Hematopoietic multipotent progenitor cell treated with erythropoietin and hydrocortisone succinate and interleukin-3 and kit ligand, for 8 days (in vitro differentiated cells): Measurements from ENCODE around the gene ATP9B.
A peak's percentile ranks its signal among the peaks of the same experiment; 100 is the strongest.
"Not testable (repeated sequence)": the region's sequence is repeated elsewhere in the genome, so short reads cannot be mapped to it uniquely, and the experiment has no call there.

Source experiments
- DNase-seq: peaks from one replicate; pipeline ENCODE4 v3.0.0-alpha.2; 2015

ATP9B gene

GRCh38 chr18:79368681-79369080 lies 299.5 kb downstream of the ATP9B start:
- no peak for DNase-seq

GRCh38 chr18:79371561-79372121 lies 302.4 kb downstream of the ATP9B start:
- DNase-seq: no peak

- no peak for DNase-seq
Measured at GRCh38 chr18:79372461-79372860, 303.3 kb downstream of the ATP9B start.

GRCh38 chr18:79372991-79373390 lies 303.8 kb downstream of the ATP9B start:
- no peak for DNase-seq

GRCh38 chr18:79373736-79374135 lies 304.5 kb downstream of the ATP9B start:
- no peak for DNase-seq

- DNase-seq: no peak
Measured at GRCh38 chr18:79374408-79375171, 305.4 kb downstream of the ATP9B start.

- no peak for DNase-seq
Measured at GRCh38 chr18:79375441-79376154, 306.4 kb downstream of the ATP9B start.

- not testable (repeated sequence) for DNase-seq
Measured at GRCh38 chr18:79376661-79377060, 307.5 kb downstream of the ATP9B start.

- DNase-seq: no peak
Measured at GRCh38 chr18:79377187-79377891, 308.1 kb downstream of the ATP9B start.

- peak; percentile 67 for DNase-seq
Measured at GRCh38 chr18:79378536-79379250, 309.5 kb downstream of the ATP9B start.

GRCh38 chr18:79379251-79379905 lies 310.2 kb downstream of the ATP9B start:
- no peak for DNase-seq

GRCh38 chr18:79379931-79380815 lies 311.0 kb downstream of the ATP9B start:
- DNase-seq: no peak

- peak; percentile 57 for DNase-seq
Measured at GRCh38 chr18:79380816-79381806, 311.9 kb downstream of the ATP9B start.

- no peak for DNase-seq
Measured at GRCh38 chr18:79381811-79382311, 312.7 kb downstream of the ATP9B start.

- DNase-seq: no peak
Measured at GRCh38 chr18:79382681-79383387, 313.6 kb downstream of the ATP9B start.

GRCh38 chr18:79383388-79384056 lies 314.3 kb downstream of the ATP9B start:
- no peak for DNase-seq

GRCh38 chr18:79384151-79384807 lies 315.1 kb downstream of the ATP9B start:
- DNase-seq: no peak

GRCh38 chr18:79384834-79385233 lies 315.6 kb downstream of the ATP9B start:
- DNase-seq: no peak
